HG02759 (cell line): Measurements from ENCODE around the gene TPSAB1.

Source experiments
- ATAC-seq: cut with Tn5 transposase; IDR thresholded peaks from one replicate; pipeline ENCODE4 v1.9.1; 2021; ENCODE audit warnings: mild to moderate bottlenecking, moderate library complexity; ENCODE audit not compliant: unreplicated experiment

TPSAB1 gene

GRCh38 chr16:1209081-1209480, 31.4 kb upstream of the TPSAB1 start:
- ATAC-seq: no peak

- no peak for ATAC-seq
Measured at GRCh38 chr16:1210461-1210860, 30.0 kb upstream of the TPSAB1 start.

- ATAC-seq: no peak
Measured at GRCh38 chr16:1211451-1212268, 28.8 kb upstream of the TPSAB1 start.

- ATAC-seq: no peak
Measured at GRCh38 chr16:1212616-1213194, 27.8 kb upstream of the TPSAB1 start.

GRCh38 chr16:1213231-1213630, 27.3 kb upstream of the TPSAB1 start:
- ATAC-seq: no peak

- ATAC-seq: no peak
Measured at GRCh38 chr16:1213796-1214372, 26.6 kb upstream of the TPSAB1 start.

GRCh38 chr16:1214719-1215118, 25.8 kb upstream of the TPSAB1 start:
- no peak for ATAC-seq

- ATAC-seq: no peak
Measured at GRCh38 chr16:1215574-1216295, 24.8 kb upstream of the TPSAB1 start.

- no peak for ATAC-seq
Measured at GRCh38 chr16:1216296-1216619, 24.2 kb upstream of the TPSAB1 start.

- no peak for ATAC-seq
Measured at GRCh38 chr16:1216681-1217400, 23.7 kb upstream of the TPSAB1 start.

GRCh38 chr16:1217526-1217925, 23.0 kb upstream of the TPSAB1 start:
- ATAC-seq: no peak

- ATAC-seq: no peak
Measured at GRCh38 chr16:1218061-1218929, 22.2 kb upstream of the TPSAB1 start.

GRCh38 chr16:1218930-1219611, 21.4 kb upstream of the TPSAB1 start:
- no peak for ATAC-seq

- no peak for ATAC-seq
Measured at GRCh38 chr16:1220098-1220728, 20.3 kb upstream of the TPSAB1 start.

- ATAC-seq: no peak
Measured at GRCh38 chr16:1220841-1221627, 19.5 kb upstream of the TPSAB1 start.

GRCh38 chr16:1221628-1222552, 18.6 kb upstream of the TPSAB1 start:
- no peak for ATAC-seq
